OCI-M2 (cell line): ENCODE data around the gene VAV2.
"Not testable (repeated sequence)": the region's sequence is repeated elsewhere in the genome, so short reads cannot be mapped to it uniquely, and the experiment has no call there.

Experiments used
- DNase-seq: peaks from one replicate; lab custom pipeline; 2025; ENCODE audit not compliant: unreplicated experiment; lab: John Stamatoyannopoulos, UW

The VAV2 gene

GRCh38 chr9:133923608-133924007, 68.5 kb downstream of the VAV2 start:
- not testable (repeated sequence) for DNase-seq

GRCh38 chr9:133921866-133922265, 70.3 kb downstream of the VAV2 start:
- no peak for DNase-seq

GRCh38 chr9:133920471-133920870, 71.7 kb downstream of the VAV2 start:
- no peak for DNase-seq

- DNase-seq, result no peak
Measured at GRCh38 chr9:133919253-133920115, 72.6 kb downstream of the VAV2 start.

- no peak for DNase-seq
Measured at GRCh38 chr9:133918111-133918813, 73.9 kb downstream of the VAV2 start.

- no peak for DNase-seq
Measured at GRCh38 chr9:133917375-133917774, 74.7 kb downstream of the VAV2 start.

GRCh38 chr9:133916159-133916541, 76.0 kb downstream of the VAV2 start:
- no peak for DNase-seq

- no peak for DNase-seq
Measured at GRCh38 chr9:133915534-133916158, 76.5 kb downstream of the VAV2 start.

GRCh38 chr9:133914442-133915342, 77.4 kb downstream of the VAV2 start:
- DNase-seq, result no peak

GRCh38 chr9:133913571-133914369, 78.4 kb downstream of the VAV2 start:
- DNase-seq, result no peak

- DNase-seq, result no peak
Measured at GRCh38 chr9:133910855-133911514, 81.1 kb downstream of the VAV2 start.

- no peak for DNase-seq
Measured at GRCh38 chr9:133906932-133907910, 84.9 kb downstream of the VAV2 start.

- no peak for DNase-seq
Measured at GRCh38 chr9:133906218-133906617, 85.9 kb downstream of the VAV2 start.

- DNase-seq, result no peak
Measured at GRCh38 chr9:133905493-133905892, 86.6 kb downstream of the VAV2 start.

GRCh38 chr9:133904346-133905090, 87.6 kb downstream of the VAV2 start:
- DNase-seq, result no peak

- no peak for DNase-seq
Measured at GRCh38 chr9:133901184-133901835, 90.8 kb downstream of the VAV2 start.

- DNase-seq, result no peak
Measured at GRCh38 chr9:133897675-133898074, 94.4 kb downstream of the VAV2 start.
